Tibial artery (tissue), 4 donors: ENCODE measurements around the gene DCLK2.

Experiments used
- DNase-seq, 2 donors: peaks; one replicate each; pipeline ENCODE4 v3.0.0-alpha.2; 2019
- H3K27ac ChIP-seq, 2 donors: fragments of 200-600 bp; sonication (generic) in 1 of 2; 1 replicate in 1 of 2; 2 replicates in 1 of 2; pipeline ENCODE4 v1.5.1; 2018 to 2019; ENCODE audit warnings: mild to moderate bottlenecking in 1 of 2
- H3K27me3 ChIP-seq, 2 donors: fragments of 200-600 bp; sonication (generic) in 1 of 2; one replicate each; pipeline versions ENCODE4 v1.5.1 to v1.6.0; 2016 to 2019
- H3K36me3 ChIP-seq, 3 donors: fragments of 200-600 bp; sonication (generic) in 2 of 3; one replicate each; pipeline ENCODE4 v1.5.1; 2016 to 2019; ENCODE audit warnings: mild to moderate bottlenecking in 2 of 3
- H3K4me1 ChIP-seq, 4 donors: fragments of 200-600 bp; sonication (generic) in 2 of 4; 1 replicate in 3 of 4; 2 replicates in 1 of 4; pipeline ENCODE4 v1.5.1; 2016 to 2019
- H3K4me3 ChIP-seq, 2 donors: fragments of 200-600 bp; sonication (generic) in 1 of 2; 1 replicate in 1 of 2; 2 replicates in 1 of 2; pipeline ENCODE4 v1.5.1; 2018 to 2019; ENCODE audit warnings: mild to moderate bottlenecking in 2 of 2
- H3K9me3 ChIP-seq, 3 donors: fragments of 200-600 bp; sonication (generic) in 1 of 3; one replicate each; pipeline ENCODE4 v1.5.1; 2016 to 2019
- intact Hi-C: fragments of 100-400 bp; cut with DNase I; formaldehyde crosslinking; loops from one replicate; pipeline ENCODE4 v1.15.0; 2023; ENCODE audit warnings: low total_unique reads
- TF ChIP-seq, protein P1 (sequence below), 2 experiments: fragments of 200-600 bp in 1 of 2; fragments of 450-650 bp in 1 of 2; IDR thresholded peaks; one replicate each; pipeline ENCODE4 v1.5.1; 2017 to 2019; ENCODE audit warnings: antibody characterized with exemption in 2 of 2, mild to moderate bottlenecking in 1 of 2, moderate library complexity in 1 of 2

DCLK2 gene

GRCh38 chr4:150234246-150234645 lies 156.0 kb downstream of the DCLK2 start:
- Histone ChIP-seq H3K9me3 (no peaks in the 10 kb centered on the region), H3K27ac (no peak overlapping the region), H3K4me1 (peaks cover 3 to 61% (median 19%) of the 10 kb centered on the region in 4 donors), H3K36me3 (no peaks in the 10 kb centered on the region), H3K4me3 (no peak overlapping the region), H3K27me3 (no peaks in the 10 kb centered on the region)
- no peak for DNase-seq
- TF ChIP-seq, protein P1, sequence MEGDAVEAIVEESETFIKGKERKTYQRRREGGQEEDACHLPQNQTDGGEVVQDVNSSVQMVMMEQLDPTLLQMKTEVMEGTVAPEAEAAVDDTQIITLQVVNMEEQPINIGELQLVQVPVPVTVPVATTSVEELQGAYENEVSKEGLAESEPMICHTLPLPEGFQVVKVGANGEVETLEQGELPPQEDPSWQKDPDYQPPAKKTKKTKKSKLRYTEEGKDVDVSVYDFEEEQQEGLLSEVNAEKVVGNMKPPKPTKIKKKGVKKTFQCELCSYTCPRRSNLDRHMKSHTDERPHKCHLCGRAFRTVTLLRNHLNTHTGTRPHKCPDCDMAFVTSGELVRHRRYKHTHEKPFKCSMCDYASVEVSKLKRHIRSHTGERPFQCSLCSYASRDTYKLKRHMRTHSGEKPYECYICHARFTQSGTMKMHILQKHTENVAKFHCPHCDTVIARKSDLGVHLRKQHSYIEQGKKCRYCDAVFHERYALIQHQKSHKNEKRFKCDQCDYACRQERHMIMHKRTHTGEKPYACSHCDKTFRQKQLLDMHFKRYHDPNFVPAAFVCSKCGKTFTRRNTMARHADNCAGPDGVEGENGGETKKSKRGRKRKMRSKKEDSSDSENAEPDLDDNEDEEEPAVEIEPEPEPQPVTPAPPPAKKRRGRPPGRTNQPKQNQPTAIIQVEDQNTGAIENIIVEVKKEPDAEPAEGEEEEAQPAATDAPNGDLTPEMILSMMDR (IDR thresholded peaks at IDR 0.05): no peak
- intact Hi-C loops: loop anchor here (10.0 kb wide), 1 partner anchor 159 kb away; the partner anchor contains the start of gene DCLK2

- TF ChIP-seq, protein P1 (IDR thresholded peaks at IDR 0.05): no peak
- Histone ChIP-seq H3K9me3 (no peaks in the 10 kb centered on the region), H3K4me1 (peaks cover 3 to 52% (median 19%) of the 10 kb centered on the region in 4 donors), H3K27ac (peak overlapping the region; percentile 66 to 67), H3K4me3 (no peak overlapping the region), H3K36me3 (no peaks in the 10 kb centered on the region), H3K27me3 (no peaks in the 10 kb centered on the region)
- intact Hi-C loops: loop anchor here (10.0 kb wide), 1 partner anchor 161 kb away; the partner anchor contains the start of gene DCLK2
- no peak for DNase-seq
Measured at GRCh38 chr4:150235317-150235716, 157.1 kb downstream of the DCLK2 start.

DNA sequence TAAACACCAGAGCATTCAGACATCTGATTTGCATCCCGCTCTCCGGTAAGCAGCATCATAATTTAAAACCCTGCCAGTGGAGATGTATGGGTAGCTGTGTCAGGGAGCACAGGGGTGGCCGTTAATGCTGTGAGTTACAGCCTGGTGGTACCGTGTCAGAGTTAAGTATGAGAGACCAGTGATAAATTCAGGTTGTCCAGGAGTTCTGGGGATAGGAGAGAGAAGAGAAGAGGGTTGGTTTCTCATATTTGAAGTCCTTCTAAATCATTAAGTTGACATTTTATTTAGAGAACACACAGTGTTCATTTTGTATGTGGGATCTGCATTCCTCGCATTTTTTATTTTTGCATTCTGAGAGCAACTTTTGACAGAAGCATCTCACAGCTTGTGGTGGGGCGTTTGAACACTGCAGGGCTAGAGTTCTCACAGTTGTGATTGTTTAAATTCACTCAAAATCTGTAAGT lies 157.6 kb downstream of the DCLK2 start:
- H3K27me3 ChIP-seq: no peaks in the 10 kb centered on the region
- no peak for DNase-seq
- intact Hi-C loops: loop anchor here (10.0 kb wide), 1 partner anchor 161 kb away; the partner anchor contains the start of gene DCLK2
- TF ChIP-seq, protein P1 (IDR thresholded peaks at IDR 0.05): no peak
- H3K27ac ChIP-seq: peak overlapping the region; percentile 66 to 67
- no peaks in the 10 kb centered on the region for H3K36me3 ChIP-seq
- no peak overlapping the region for H3K4me3 ChIP-seq
- H3K9me3 ChIP-seq: no peaks in the 10 kb centered on the region
- peaks cover 3 to 47% (median 19%) of the 10 kb centered on the region in 4 donors for H3K4me1 ChIP-seq

DNA sequence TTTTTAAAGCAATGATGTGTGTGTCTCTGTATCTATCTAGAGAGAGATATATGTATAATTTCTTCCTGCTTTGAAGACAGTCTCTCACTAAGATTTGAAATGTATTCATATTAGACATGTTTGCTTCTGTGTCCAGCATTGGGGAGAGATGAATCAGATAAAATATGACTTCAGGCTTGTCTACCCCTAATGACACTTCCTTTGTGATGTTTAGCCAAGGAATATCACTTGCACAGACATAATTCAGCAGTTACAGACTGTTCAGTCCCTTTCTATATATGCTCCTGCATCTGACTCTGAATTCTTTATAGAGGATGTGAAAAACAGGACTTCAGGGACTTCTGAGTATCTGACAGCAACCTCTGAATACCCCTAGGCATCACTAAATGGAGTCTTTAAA lies 158.4 kb downstream of the DCLK2 start:
- Histone ChIP-seq H3K4me3 (no peak overlapping the region), H3K36me3 (no peaks in the 10 kb centered on the region), H3K27me3 (no peaks in the 10 kb centered on the region), H3K27ac (peak overlapping the region; percentile 66 to 67), H3K9me3 (no peaks in the 10 kb centered on the region), H3K4me1 (peaks cover under 1 to 39% (median 18%) of the 10 kb centered on the region in 4 donors)
- intact Hi-C loops: loop anchor here (10.0 kb wide), 1 partner anchor 162 kb away; the partner anchor contains the start of gene DCLK2
- no peak for DNase-seq
- TF ChIP-seq, protein P1 (IDR thresholded peaks at IDR 0.05): no peak

DNA sequence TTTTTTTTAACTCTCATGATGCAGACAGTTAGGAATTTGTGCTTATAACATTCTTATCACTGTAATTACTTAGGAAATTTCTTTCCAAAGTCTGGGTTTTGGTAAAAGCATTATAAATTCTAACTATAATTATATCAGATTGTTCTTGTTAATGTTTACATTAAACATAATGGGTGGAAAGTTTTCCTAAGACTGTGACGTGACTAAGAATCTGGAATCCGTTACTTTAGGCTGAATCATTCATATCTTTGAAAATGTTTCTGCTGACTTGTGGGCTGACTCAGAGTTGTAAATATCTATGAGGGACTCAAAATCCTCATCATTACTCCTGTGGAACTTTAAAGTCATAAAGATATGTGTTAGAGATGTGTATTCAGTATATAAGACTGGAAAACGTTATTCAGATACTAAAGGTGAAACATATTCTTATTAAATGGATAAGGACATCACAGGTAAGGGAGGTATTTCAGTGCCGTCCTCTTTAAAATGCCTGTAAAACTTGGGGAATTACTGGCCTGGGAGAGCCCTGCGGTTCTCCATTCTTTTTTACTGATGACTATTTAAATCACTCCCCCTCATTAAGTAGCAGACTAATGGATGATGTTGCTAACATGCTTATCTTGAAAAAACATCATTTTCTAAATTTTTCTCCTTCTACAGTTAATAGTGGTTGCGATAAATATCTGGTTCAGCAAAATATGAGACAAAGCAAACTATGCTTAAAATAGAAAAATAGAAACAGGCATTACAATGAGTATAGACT lies 159.0 kb downstream of the DCLK2 start:
- intact Hi-C loops: loop anchor here (10.0 kb wide), 1 partner anchor 162 kb away; the partner anchor contains the start of gene DCLK2
- Histone ChIP-seq H3K4me3 (no peak overlapping the region), H3K36me3 (no peaks in the 10 kb centered on the region), H3K4me1 (peaks cover 0 to 32% (median 12%) of the 10 kb centered on the region in 4 donors), H3K9me3 (no peaks in the 10 kb centered on the region), H3K27ac (peak overlapping the region; percentile 66 to 67), H3K27me3 (no peaks in the 10 kb centered on the region)
- DNase-seq: no peak
- TF ChIP-seq, protein P1 (IDR thresholded peaks at IDR 0.05): no peak
